HepG2 (cell line): ENCODE measurements around the gene PASK. TPM values are rescaled to one million over a fixed set of nuclear protein-coding genes. Genes with fewer than 3 reads are reported as not detected.

Source experiments
- ATAC-seq: fragments of 200-7000 bp; cut with Tn5 transposase; 3 replicates; pipeline ENCODE4 v1.9.1; 2020; ENCODE audit warnings: mild to moderate bottlenecking, moderate library complexity
- BruUV-seq: library from RNA; stranded (reverse); fragments of 400-500 nt; replicated peaks from 2 replicates; lab custom pipeline; 2021; lab: Mats Ljungman, UMichigan
- CTCF ChIA-PET: fragments of 300-600 bp; formaldehyde crosslinking; extraction: SDS; loops from one replicate; lab custom pipeline; 2021; ENCODE audit warnings: low total read pairs, inconsistent platforms, low intra/inter-chr PET ratio; lab: Yijun Ruan, JAX
- POLR2A ChIA-PET: fragments of 350-600 bp; sonication (Branson Sonifier 250); formaldehyde crosslinking; loops from one replicate; lab custom pipeline; 2020; ENCODE audit warnings: antibody characterized with exemption, inconsistent platforms; lab: Yijun Ruan, JAX
- DNase-seq: peaks from one replicate; pipeline ENCODE4 v3.0.0-alpha.2; 2015; ENCODE audit warnings: low spot score
- FAIRE-seq: peaks from 3 replicates; lab custom pipeline; 2011; peaks lifted over from hg19 to GRCh38; lab: Jason Lieb, UNC
- H2AFZ ChIP-seq: one replicate; pipeline ENCODE4 v1.6.1; 2011; ENCODE audit warnings: low read length, inconsistent platforms
- H3K27ac ChIP-seq: fragments of 300-600 bp; 3 replicates; pipeline ENCODE4 v1.8.0; 2011; ENCODE audit warnings: mixed run types, mild to moderate bottlenecking, mixed read lengths, low read length, inconsistent platforms; ENCODE audit not compliant: insufficient read depth; ENCODE audit errors: extremely low read length
- H3K27me3 ChIP-seq, 2 experiments: fragments of 200-600 bp in 1 of 2; 2 replicates in 1 of 2; 3 replicates in 1 of 2; pipeline versions ENCODE4 v1.6.0 to v1.8.0; 2011; ENCODE audit warnings: low read length in 2 of 2, mild to moderate bottlenecking in 2 of 2, moderate library complexity in 2 of 2, inconsistent platforms in 1 of 2; ENCODE audit not compliant: insufficient read depth in 2 of 2, control insufficient read depth in 1 of 2
- H3K36me3 ChIP-seq, 2 experiments: fragments of 200-600 bp in 1 of 2; replicated peaks in 1 of 2; 2 replicates in 1 of 2; 3 replicates in 1 of 2; pipeline versions ENCODE4 v1.5.1 to v1.8.0; 2011; ENCODE audit warnings: low read length in 2 of 2, inconsistent platforms in 1 of 2; ENCODE audit not compliant: insufficient read depth in 2 of 2, control insufficient read depth in 1 of 2
- H3K4me1 ChIP-seq: 2 replicates; pipeline ENCODE4 v1.5.1; 2012; ENCODE audit warnings: low read length, inconsistent platforms; ENCODE audit not compliant: insufficient read depth
- H3K4me2 ChIP-seq: 2 replicates; pipeline ENCODE4 v1.6.0; 2011; ENCODE audit warnings: low read depth, low read length, inconsistent platforms
- H3K4me3 ChIP-seq, 3 experiments: fragments of 200-600 bp in 1 of 3; sonication (generic), shearing (Covaris generic) in 1 of 3; replicated peaks in 1 of 3; 2 replicates each; pipeline ENCODE4 v1.5.1; 2011 to 2016; ENCODE audit warnings: low read length in 3 of 3, inconsistent platforms in 2 of 3, low read depth in 2 of 3, mild to moderate bottlenecking in 2 of 3, control low read depth in 1 of 3, mixed read lengths in 1 of 3; ENCODE audit not compliant: insufficient read depth in 1 of 3
- H3K79me2 ChIP-seq: one replicate; pipeline ENCODE4 v1.6.1; 2011; ENCODE audit warnings: low read length, inconsistent platforms; ENCODE audit not compliant: insufficient read depth
- H3K9ac ChIP-seq: 2 replicates; pipeline ENCODE4 v1.6.0; 2011; ENCODE audit warnings: mild to moderate bottlenecking, low read depth, low read length, inconsistent platforms; ENCODE audit not compliant: insufficient read depth
- H3K9me3 ChIP-seq: 2 replicates; pipeline ENCODE4 v1.5.1; 2012; ENCODE audit warnings: mild to moderate bottlenecking, low read length
- H4K20me1 ChIP-seq: 2 replicates; pipeline ENCODE4 v1.6.0; 2011; ENCODE audit warnings: inconsistent platforms, mild to moderate bottlenecking, low read length, moderate library complexity; ENCODE audit not compliant: insufficient read depth
- ATF2 ChIP-seq: sonication (generic); formaldehyde crosslinking; IDR thresholded peaks from 2 replicates; pipeline ENCODE4 v1.4.0; 2020; ENCODE audit warnings: missing genetic modification reagents
- MLX ChIP-seq: IDR thresholded peaks from 2 replicates; pipeline ENCODE4 v1.6.1; 2016
- MXD4 ChIP-seq: IDR thresholded peaks from 2 replicates; pipeline ENCODE4 v1.6.1; 2016; ENCODE audit warnings: mild to moderate bottlenecking, missing biosample characterization, missing genetic modification reagents
- NR2F2 ChIP-seq: IDR thresholded peaks from 2 replicates; pipeline ENCODE4 v1.6.1; 2012; ENCODE audit warnings: low read depth, inconsistent platforms, borderline replicate concordance
- ZNF18 ChIP-seq: sonication (generic); formaldehyde crosslinking; IDR thresholded peaks from 2 replicates; pipeline ENCODE4 v1.8.0; 2022; ENCODE audit warnings: mild to moderate bottlenecking, missing genetic modification reagents; ENCODE audit not compliant: insufficient replicate concordance
- ZNF253 ChIP-seq: sonication (generic); formaldehyde crosslinking; IDR thresholded peaks from 2 replicates; pipeline ENCODE4 v1.8.0; 2022; ENCODE audit warnings: mild to moderate bottlenecking, missing genetic modification reagents, borderline replicate concordance
- WGBS: methylation state at CpG from one replicate; pipeline ENCODE4 v1.1.6; 2017; ENCODE audit warnings: low lambda C conversion rate; 5-methylcytosine and 5-hydroxymethylcytosine counted together
- in situ Hi-C: cut with HindIII; loops from 2 replicates; pipeline ENCODE4 v1.10.0; 2017; ENCODE audit warnings: low pct_unique_long_range_greater_than_20kb; ENCODE audit not compliant: extremely low pct_ligation_motif_present
- intact Hi-C: fragments of 100-400 bp; cut with micrococcal nuclease; formaldehyde crosslinking; loops from one replicate; pipeline ENCODE4 v1.10.0; 2022; ENCODE audit not compliant: unreplicated experiment
- polyA plus RNA-seq, 8 experiments: library from polyadenylated mRNA; depleted of rRNA in 3 of 8; stranded (reverse) in 7 of 8; unstranded in 1 of 8; fragments of >200 nt; fragmentation: Illumina TruSeq in 4 of 8; extraction: Trizol in 4 of 8; gene quantifications; 2 replicates each; pipeline versions ENCODE4 v1.2.1 to v1.2.3, GENCODE V29; 2011 to 2016; ENCODE audit warnings: low read depth in 4 of 8, missing spikeins in 1 of 8, mixed read lengths in 1 of 8; ENCODE audit not compliant: insufficient read depth in 1 of 8
- total RNA-seq, 5 experiments: library from RNA; depleted of rRNA; stranded (reverse); fragments of >200 nt; fragmentation: Illumina TruSeq; extraction: Trizol; gene quantifications; 2 replicates each; pipeline ENCODE4 v1.2.3, GENCODE V29; 2016; ENCODE audit warnings: low read depth in 1 of 5
- TF ChIP-seq, protein P1 (sequence below): sonication (generic); formaldehyde crosslinking; conservative IDR thresholded peaks from 2 replicates; pipeline ENCODE4 v1.8.1; 2023; ENCODE audit warnings: missing genetic modification reagents

The PASK gene
- total and polyA plus RNA-seq, 2 of the 13 experiments (the other 11 are each of a cell fraction or from before 2014, with no cell fraction given) = 6.9 to 17.0 TPM

DNA sequence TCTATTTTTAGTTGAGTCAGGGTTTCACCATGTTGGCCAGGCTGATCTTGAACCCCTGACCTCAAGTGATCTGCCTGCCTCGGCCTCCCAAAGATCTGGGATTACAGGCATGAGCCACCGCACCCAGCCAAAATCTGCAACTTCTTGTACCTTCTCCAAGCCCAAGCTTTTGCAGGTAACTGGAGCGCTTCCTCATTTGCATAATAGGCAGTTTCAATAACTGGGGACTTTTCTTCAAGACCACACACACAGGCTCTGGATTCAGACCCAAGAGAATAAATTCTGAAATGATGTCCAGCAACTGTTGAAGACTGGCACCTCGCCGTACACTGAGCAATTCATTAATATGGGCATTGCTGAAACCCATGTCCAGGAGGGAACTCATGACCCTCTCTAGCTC, 50.0 kb downstream of the PASK start:
- 95% methylated on average over 5 of the region's 5 CpGs for WGBS
- intact Hi-C loops (no loop called here), in situ Hi-C loops (no loop called here)
- Histone ChIP-seq H3K4me2 (no peak overlapping the region), H4K20me1 (peaks cover 1% of the 10 kb centered on the region; the same call in 1 of the 2 replicates), H3K79me2 (peaks cover 51% of the 10 kb centered on the region), H3K27me3 (no peaks in the 10 kb centered on the region; a peak in 1 of 5 replicates), H3K9me3 (no peaks in the 10 kb centered on the region), H3K4me1 (peaks cover 53% of the 10 kb centered on the region), H3K4me3 (no peak overlapping the region), H3K9ac (no peak overlapping the region), H3K27ac (no peak overlapping the region), H3K36me3 (peaks cover 18 to 42% of the 10 kb centered on the region in 2 experiments), H2AFZ (no peak overlapping the region)
- no peak for ATAC-seq
- POLR2A ChIA-PET = no interaction called here
- no peak for TF ChIP-seq MXD4 (CRISPR knock-in tag)
- TF ChIP-seq, protein P1, sequence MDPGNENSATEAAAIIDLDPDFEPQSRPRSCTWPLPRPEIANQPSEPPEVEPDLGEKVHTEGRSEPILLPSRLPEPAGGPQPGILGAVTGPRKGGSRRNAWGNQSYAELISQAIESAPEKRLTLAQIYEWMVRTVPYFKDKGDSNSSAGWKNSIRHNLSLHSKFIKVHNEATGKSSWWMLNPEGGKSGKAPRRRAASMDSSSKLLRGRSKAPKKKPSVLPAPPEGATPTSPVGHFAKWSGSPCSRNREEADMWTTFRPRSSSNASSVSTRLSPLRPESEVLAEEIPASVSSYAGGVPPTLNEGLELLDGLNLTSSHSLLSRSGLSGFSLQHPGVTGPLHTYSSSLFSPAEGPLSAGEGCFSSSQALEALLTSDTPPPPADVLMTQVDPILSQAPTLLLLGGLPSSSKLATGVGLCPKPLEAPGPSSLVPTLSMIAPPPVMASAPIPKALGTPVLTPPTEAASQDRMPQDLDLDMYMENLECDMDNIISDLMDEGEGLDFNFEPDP (CRISPR knock-in tag) = 0 out of 2 replicates have a peak, but pooled peaks have one; percentile 76
- CTCF ChIA-PET = no interaction called here
- FAIRE-seq = no peak
- no TSS peak for BruUV-seq
- DNase-seq = no peak

DNA sequence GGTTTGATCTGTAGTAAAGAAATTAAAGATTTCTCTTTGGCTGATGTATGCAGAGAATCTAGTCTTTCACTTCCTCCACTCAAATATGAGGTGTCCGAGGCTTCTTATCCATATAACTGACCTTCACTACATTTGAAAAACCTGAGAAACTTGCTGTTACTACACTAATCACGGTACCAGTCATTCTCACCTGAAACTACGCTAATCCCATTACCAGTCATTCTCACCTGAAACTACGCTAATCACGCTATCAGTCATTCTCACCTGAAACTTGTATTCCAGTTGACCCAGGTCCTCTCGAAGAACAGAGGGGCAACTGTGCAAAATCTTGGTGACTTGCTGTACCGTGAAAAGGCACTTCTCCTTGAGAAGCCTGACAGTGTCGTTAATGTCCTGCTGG, 52.3 kb downstream of the PASK start:
- Histone ChIP-seq H3K27me3 (no peaks in the 10 kb centered on the region; a peak in 1 of 5 replicates), H3K36me3 (peaks cover 19 to 47% of the 10 kb centered on the region in 2 experiments), H3K79me2 (peaks cover 41% of the 10 kb centered on the region), H3K9ac (no peak overlapping the region), H4K20me1 (peaks cover 13% of the 10 kb centered on the region; the same call in 1 of the 2 replicates), H3K4me1 (peaks cover 62% of the 10 kb centered on the region), H3K4me2 (no peak overlapping the region), H2AFZ (no peak overlapping the region), H3K27ac (no peak overlapping the region), H3K9me3 (no peaks in the 10 kb centered on the region), H3K4me3 (no peak overlapping the region)
- ATAC-seq = no peak
- POLR2A ChIA-PET = no interaction called here
- in situ Hi-C loops (no loop called here), intact Hi-C loops (no loop called here)
- WGBS = over 99% methylated on average over 8 of the region's 8 CpGs
- no peak for FAIRE-seq
- CTCF ChIA-PET = no interaction called here
- TF ChIP-seq NR2F2 = no peak
- no peak for TF ChIP-seq ZNF253 (CRISPR knock-in tag)
- no peak for TF ChIP-seq ZNF18
- no peak for TF ChIP-seq MLX (CRISPR knock-in tag)
- TF ChIP-seq ATF2 (CRISPR knock-in tag) = no peak
- DNase-seq = no peak
- no TSS peak for BruUV-seq
